ENCODE data around the gene SNTN.
"Not testable (repeated sequence)": the region's sequence is repeated elsewhere in the genome, so short reads cannot be mapped to it uniquely, and the experiment has no call there.

Gene SNTN

GRCh38 chr3:63652066-63652725 lies at the start of gene SNTN:
Gene SNTN (plus strand): TSS chr3:63652675. CDS start chr3:63652688, 13 bp downstream.
- no peak for DNase-seq (ENCODE audit: low read depth)

GRCh38 chr3:63607716-63608115 lies 44.8 kb upstream of the SNTN start:
- DNase-seq (ENCODE audit: low read depth), result no peak

GRCh38 chr3:63609408-63609807 lies 43.1 kb upstream of the SNTN start:
- DNase-seq (ENCODE audit: low read depth), result no peak

GRCh38 chr3:63609834-63610233 lies 42.6 kb upstream of the SNTN start:
- no peak for DNase-seq (ENCODE audit: low read depth)

GRCh38 chr3:63611382-63611781 lies 41.1 kb upstream of the SNTN start:
- DNase-seq (ENCODE audit: low read depth), result no peak

- DNase-seq (ENCODE audit: low read depth), result no peak
Measured at GRCh38 chr3:63613561-63613960, 38.9 kb upstream of the SNTN start.

GRCh38 chr3:63617391-63617790 lies 35.1 kb upstream of the SNTN start:
- no peak for DNase-seq (ENCODE audit: low read depth)

- no peak for DNase-seq (ENCODE audit: low read depth)
Measured at GRCh38 chr3:63624941-63625560, 27.4 kb upstream of the SNTN start.

- no peak for DNase-seq (ENCODE audit: low read depth)
Measured at GRCh38 chr3:63631670-63632069, 20.8 kb upstream of the SNTN start.

- no peak for DNase-seq (ENCODE audit: low read depth)
Measured at GRCh38 chr3:63635186-63635585, 17.3 kb upstream of the SNTN start.

- no peak for DNase-seq (ENCODE audit: low read depth)
Measured at GRCh38 chr3:63639806-63640205, 12.7 kb upstream of the SNTN start.

- DNase-seq (ENCODE audit: low read depth), result no peak
Measured at GRCh38 chr3:63642488-63642887, 10.0 kb upstream of the SNTN start.

GRCh38 chr3:63644212-63644797 lies 8.2 kb upstream of the SNTN start:
- no peak for DNase-seq (ENCODE audit: low read depth)

GRCh38 chr3:63644928-63645781 lies 7.3 kb upstream of the SNTN start:
- not testable (repeated sequence) for DNase-seq (ENCODE audit: low read depth)

GRCh38 chr3:63654211-63654610 lies 1.7 kb downstream of the SNTN start:
- DNase-seq (ENCODE audit: low read depth), result no peak

GRCh38 chr3:63654931-63655330 lies 2.5 kb downstream of the SNTN start:
- DNase-seq (ENCODE audit: low read depth), result no peak

- no peak for DNase-seq (ENCODE audit: low read depth)
Measured at GRCh38 chr3:63655519-63655918, 3.0 kb downstream of the SNTN start.

GRCh38 chr3:63656786-63657185 lies 4.3 kb downstream of the SNTN start:
- no peak for DNase-seq (ENCODE audit: low read depth)

- no peak for DNase-seq (ENCODE audit: low read depth)
Measured at GRCh38 chr3:63661242-63661641, 8.8 kb downstream of the SNTN start.

- no peak for DNase-seq (ENCODE audit: low read depth)
Measured at GRCh38 chr3:63662011-63662410, 9.5 kb downstream of the SNTN start.

GRCh38 chr3:63662500-63662899 lies 10.0 kb downstream of the SNTN start:
- DNase-seq (ENCODE audit: low read depth), result no peak

- no peak for DNase-seq (ENCODE audit: low read depth)
Measured at GRCh38 chr3:63670544-63670943, 18.1 kb downstream of the SNTN start.

GRCh38 chr3:63673111-63673510 lies 20.6 kb downstream of the SNTN start:
- DNase-seq (ENCODE audit: low read depth), result no peak

Measured in stimulated activated CD8-positive, alpha-beta memory T cell treated with anti-CD3 and anti-CD28 coated beads, Interleukin-4, amount 100 ng/mL, for 24 hours (primary cell).